ENCODE data around the gene ANAPC16.

The ANAPC16 gene

GRCh38 chr10:72218726-72219125 lies 2.9 kb downstream of the ANAPC16 start:
- Histone ChIP-seq H2AK5ac (ENCODE audit: low read length) (no peak overlapping the region), H3K4ac (ENCODE audit: low read depth, low read length) (peak overlapping the region; percentile 42), H4K91ac (ENCODE audit: low read depth, low read length) (no peak overlapping the region), H3K9ac (ENCODE audit: low read length) (no peak overlapping the region), H2BK5ac (ENCODE audit: low read depth, low read length, poor library complexity) (no peak overlapping the region), H2AFZ (ENCODE audit: insufficient read depth, low read length, poor library complexity) (no peak overlapping the region), H3K9me3 (ENCODE audit: insufficient read depth, low read depth, low read length) (no peaks in the 10 kb centered on the region), H3K27ac (ENCODE audit: low read depth, low read length) (no peak overlapping the region), H2BK12ac (ENCODE audit: low read length) (no peak overlapping the region), H3K4me2 (ENCODE audit: low read length) (no peak overlapping the region), H3K14ac (ENCODE audit: low read length) (no peak overlapping the region), H3K4me1 (ENCODE audit: control insufficient read depth in 1 of 2, insufficient read depth in 2 of 2, low read length in 2 of 2) (peaks cover 5 to 7% of the 10 kb centered on the region in 2 experiments), H4K8ac (ENCODE audit: low read depth, low read length) (no peak overlapping the region), H3K27me3 (ENCODE audit: insufficient read depth, low read length) (no peaks in the 10 kb centered on the region), H3K36me3 (ENCODE audit: control insufficient read depth in 1 of 2, insufficient read depth in 2 of 2, low read length in 2 of 2) (peaks cover 6 to 7% of the 10 kb centered on the region in 2 experiments), H3K23ac (ENCODE audit: low read length) (no peak overlapping the region), H4K12ac (ENCODE audit: low read depth, low read length) (no peak overlapping the region), H3K79me2 (ENCODE audit: control insufficient read depth, insufficient read depth, low read length, poor library complexity) (peaks cover 6% of the 10 kb centered on the region), H3K79me1 (ENCODE audit: low read length) (peaks cover 13% of the 10 kb centered on the region), H3K18ac (ENCODE audit: low read length) (no peak overlapping the region), H2BK120ac (ENCODE audit: insufficient read depth, low read length, poor library complexity) (no peak overlapping the region), H3K4me3 (ENCODE audit: low read depth, low read length) (no peak overlapping the region)
- whole genome bisulfite sequencing (ENCODE audit: extremely low coverage, insufficient coverage, insufficient read length): no CpG with 5 or more reads among the region's 2 CpGs
- no peak for DNase-seq

GRCh38 chr10:72219235-72219814 lies 3.5 kb downstream of the ANAPC16 start:
- H3K27ac ChIP-seq (ENCODE audit: low read depth, low read length): no peak overlapping the region
- peaks cover 6% of the 10 kb centered on the region for H3K79me2 ChIP-seq (ENCODE audit: control insufficient read depth, insufficient read depth, low read length, poor library complexity)
- H3K4me3 ChIP-seq (ENCODE audit: low read depth, low read length): no peak overlapping the region
- H3K4me1 ChIP-seq (ENCODE audit: control insufficient read depth in 1 of 2, insufficient read depth in 2 of 2, low read length in 2 of 2): peaks cover 5 to 7% of the 10 kb centered on the region in 2 experiments
- no peak overlapping the region for H3K23ac ChIP-seq (ENCODE audit: low read length)
- no peak overlapping the region for H3K9ac ChIP-seq (ENCODE audit: low read length)
- H4K12ac ChIP-seq (ENCODE audit: low read depth, low read length): no peak overlapping the region
- no peak for DNase-seq
- H3K14ac ChIP-seq (ENCODE audit: low read length): no peak overlapping the region
- H3K79me1 ChIP-seq (ENCODE audit: low read length): peaks cover 13% of the 10 kb centered on the region
- no peak overlapping the region for H4K91ac ChIP-seq (ENCODE audit: low read depth, low read length)
- H2BK12ac ChIP-seq (ENCODE audit: low read length): no peak overlapping the region
- no peak overlapping the region for H2BK120ac ChIP-seq (ENCODE audit: insufficient read depth, low read length, poor library complexity)
- peaks cover 6 to 7% of the 10 kb centered on the region in 2 experiments for H3K36me3 ChIP-seq (ENCODE audit: control insufficient read depth in 1 of 2, insufficient read depth in 2 of 2, low read length in 2 of 2)
- no peak overlapping the region for H4K8ac ChIP-seq (ENCODE audit: low read depth, low read length)
- no peak overlapping the region for H3K4me2 ChIP-seq (ENCODE audit: low read length)
- H3K27me3 ChIP-seq (ENCODE audit: insufficient read depth, low read length): no peaks in the 10 kb centered on the region
- no peak overlapping the region for H2AFZ ChIP-seq (ENCODE audit: insufficient read depth, low read length, poor library complexity)
- whole genome bisulfite sequencing (ENCODE audit: extremely low coverage, insufficient coverage, insufficient read length): no CpG with 5 or more reads among the region's 6 CpGs
- H3K18ac ChIP-seq (ENCODE audit: low read length): no peak overlapping the region
- H2AK5ac ChIP-seq (ENCODE audit: low read length): no peak overlapping the region
- no peaks in the 10 kb centered on the region for H3K9me3 ChIP-seq (ENCODE audit: insufficient read depth, low read depth, low read length)
- H2BK5ac ChIP-seq (ENCODE audit: low read depth, low read length, poor library complexity): no peak overlapping the region
- no peak overlapping the region for H3K4ac ChIP-seq (ENCODE audit: low read depth, low read length)

GRCh38 chr10:72220637-72221036 lies 4.8 kb downstream of the ANAPC16 start:
- H3K4me2 ChIP-seq (ENCODE audit: low read length): no peak overlapping the region
- H2BK120ac ChIP-seq (ENCODE audit: insufficient read depth, low read length, poor library complexity): no peak overlapping the region
- no CpG with 5 or more reads among the region's 8 CpGs for WGBS (ENCODE audit: extremely low coverage, insufficient coverage, insufficient read length)
- no peak overlapping the region for H2AK5ac ChIP-seq (ENCODE audit: low read length)
- no peak overlapping the region for H4K8ac ChIP-seq (ENCODE audit: low read depth, low read length)
- no peak overlapping the region for H3K18ac ChIP-seq (ENCODE audit: low read length)
- no peak overlapping the region for H2BK5ac ChIP-seq (ENCODE audit: low read depth, low read length, poor library complexity)
- H3K36me3 ChIP-seq (ENCODE audit: control insufficient read depth in 1 of 2, insufficient read depth in 2 of 2, low read length in 2 of 2): peaks cover 8 to 12% of the 10 kb centered on the region in 2 experiments
- H2AFZ ChIP-seq (ENCODE audit: insufficient read depth, low read length, poor library complexity): no peak overlapping the region
- no peak overlapping the region for H3K14ac ChIP-seq (ENCODE audit: low read length)
- H3K4me3 ChIP-seq (ENCODE audit: low read depth, low read length): no peak overlapping the region
- peaks cover 8% of the 10 kb centered on the region for H3K79me1 ChIP-seq (ENCODE audit: low read length)
- no peak for DNase-seq
- no peaks in the 10 kb centered on the region for H3K9me3 ChIP-seq (ENCODE audit: insufficient read depth, low read depth, low read length)
- no peak overlapping the region for H3K9ac ChIP-seq (ENCODE audit: low read length)
- no peak overlapping the region for H3K27ac ChIP-seq (ENCODE audit: low read depth, low read length)
- no peaks in the 10 kb centered on the region for H3K27me3 ChIP-seq (ENCODE audit: insufficient read depth, low read length)
- H3K79me2 ChIP-seq (ENCODE audit: control insufficient read depth, insufficient read depth, low read length, poor library complexity): peaks cover 5% of the 10 kb centered on the region
- no peak overlapping the region for H3K4ac ChIP-seq (ENCODE audit: low read depth, low read length)
- H3K4me1 ChIP-seq (ENCODE audit: control insufficient read depth in 1 of 2, insufficient read depth in 2 of 2, low read length in 2 of 2): peaks cover 4 to 5% of the 10 kb centered on the region in 2 experiments
- H3K23ac ChIP-seq (ENCODE audit: low read length): no peak overlapping the region
- no peak overlapping the region for H4K12ac ChIP-seq (ENCODE audit: low read depth, low read length)
- no peak overlapping the region for H4K91ac ChIP-seq (ENCODE audit: low read depth, low read length)
- no peak overlapping the region for H2BK12ac ChIP-seq (ENCODE audit: low read length)

- H2BK120ac ChIP-seq (ENCODE audit: insufficient read depth, low read length, poor library complexity): no peak overlapping the region
- H3K4me1 ChIP-seq (ENCODE audit: control insufficient read depth in 1 of 2, insufficient read depth in 2 of 2, low read length in 2 of 2): peaks cover 4 to 5% of the 10 kb centered on the region in 2 experiments
- no peak overlapping the region for H4K8ac ChIP-seq (ENCODE audit: low read depth, low read length)
- peaks cover 8 to 12% of the 10 kb centered on the region in 2 experiments for H3K36me3 ChIP-seq (ENCODE audit: control insufficient read depth in 1 of 2, insufficient read depth in 2 of 2, low read length in 2 of 2)
- H3K9ac ChIP-seq (ENCODE audit: low read length): no peak overlapping the region
- no peak overlapping the region for H2AFZ ChIP-seq (ENCODE audit: insufficient read depth, low read length, poor library complexity)
- no peak overlapping the region for H2BK12ac ChIP-seq (ENCODE audit: low read length)
- no peak overlapping the region for H3K27ac ChIP-seq (ENCODE audit: low read depth, low read length)
- H3K79me2 ChIP-seq (ENCODE audit: control insufficient read depth, insufficient read depth, low read length, poor library complexity): peaks cover 2% of the 10 kb centered on the region
- H4K12ac ChIP-seq (ENCODE audit: low read depth, low read length): no peak overlapping the region
- no peak overlapping the region for H3K4ac ChIP-seq (ENCODE audit: low read depth, low read length)
- H3K14ac ChIP-seq (ENCODE audit: low read length): no peak overlapping the region
- H3K23ac ChIP-seq (ENCODE audit: low read length): no peak overlapping the region
- H3K4me3 ChIP-seq (ENCODE audit: low read depth, low read length): no peak overlapping the region
- H3K4me2 ChIP-seq (ENCODE audit: low read length): no peak overlapping the region
- DNase-seq: no peak
- H4K91ac ChIP-seq (ENCODE audit: low read depth, low read length): no peak overlapping the region
- no peak overlapping the region for H2AK5ac ChIP-seq (ENCODE audit: low read length)
- H3K18ac ChIP-seq (ENCODE audit: low read length): no peak overlapping the region
- no CpG with 5 or more reads among the region's 1 CpG for WGBS (ENCODE audit: extremely low coverage, insufficient coverage, insufficient read length)
- no peaks in the 10 kb centered on the region for H3K27me3 ChIP-seq (ENCODE audit: insufficient read depth, low read length)
- H2BK5ac ChIP-seq (ENCODE audit: low read depth, low read length, poor library complexity): no peak overlapping the region
- peaks cover 4% of the 10 kb centered on the region for H3K79me1 ChIP-seq (ENCODE audit: low read length)
- no peaks in the 10 kb centered on the region for H3K9me3 ChIP-seq (ENCODE audit: insufficient read depth, low read depth, low read length)
Measured at GRCh38 chr10:72221278-72221677, 5.5 kb downstream of the ANAPC16 start.
